BLaER1 (cell line): ENCODE data around the gene CERS4.
"Not testable (repeated sequence)": the region's sequence is repeated elsewhere in the genome, so short reads cannot be mapped to it uniquely, and the experiment has no call there.

Source experiments
- H3K27ac ChIP-seq: shearing (Covaris generic); formaldehyde crosslinking; 2 replicates; pipeline ENCODE4 v1.8.1; 2022
- H3K27me3 ChIP-seq: shearing (Covaris generic); formaldehyde crosslinking; 2 replicates; pipeline ENCODE4 v1.8.1; 2022
- H3K36me3 ChIP-seq: shearing (Covaris generic); formaldehyde crosslinking; 2 replicates; pipeline ENCODE4 v1.8.1; 2022
- H3K4me1 ChIP-seq: shearing (Covaris generic); formaldehyde crosslinking; 2 replicates; pipeline ENCODE4 v1.8.1; 2022
- H3K4me2 ChIP-seq: shearing (Covaris generic); formaldehyde crosslinking; 2 replicates; pipeline ENCODE4 v1.8.1; 2022
- H3K4me3 ChIP-seq: shearing (Covaris generic); formaldehyde crosslinking; 2 replicates; pipeline ENCODE4 v1.8.1; 2022
- H3K9ac ChIP-seq: shearing (Covaris generic); formaldehyde crosslinking; 2 replicates; pipeline ENCODE4 v1.8.1; 2022
- H3K9me3 ChIP-seq: shearing (Covaris generic); formaldehyde crosslinking; 2 replicates; pipeline ENCODE4 v1.8.1; 2022
- H4K20me1 ChIP-seq: shearing (Covaris generic); formaldehyde crosslinking; 2 replicates; pipeline ENCODE4 v1.8.1; 2022
- Cebpa-rat ChIP-seq: shearing (Covaris generic); IDR thresholded peaks from 2 replicates; pipeline ENCODE4 v1.8.1; 2022

CERS4 gene

DNA sequence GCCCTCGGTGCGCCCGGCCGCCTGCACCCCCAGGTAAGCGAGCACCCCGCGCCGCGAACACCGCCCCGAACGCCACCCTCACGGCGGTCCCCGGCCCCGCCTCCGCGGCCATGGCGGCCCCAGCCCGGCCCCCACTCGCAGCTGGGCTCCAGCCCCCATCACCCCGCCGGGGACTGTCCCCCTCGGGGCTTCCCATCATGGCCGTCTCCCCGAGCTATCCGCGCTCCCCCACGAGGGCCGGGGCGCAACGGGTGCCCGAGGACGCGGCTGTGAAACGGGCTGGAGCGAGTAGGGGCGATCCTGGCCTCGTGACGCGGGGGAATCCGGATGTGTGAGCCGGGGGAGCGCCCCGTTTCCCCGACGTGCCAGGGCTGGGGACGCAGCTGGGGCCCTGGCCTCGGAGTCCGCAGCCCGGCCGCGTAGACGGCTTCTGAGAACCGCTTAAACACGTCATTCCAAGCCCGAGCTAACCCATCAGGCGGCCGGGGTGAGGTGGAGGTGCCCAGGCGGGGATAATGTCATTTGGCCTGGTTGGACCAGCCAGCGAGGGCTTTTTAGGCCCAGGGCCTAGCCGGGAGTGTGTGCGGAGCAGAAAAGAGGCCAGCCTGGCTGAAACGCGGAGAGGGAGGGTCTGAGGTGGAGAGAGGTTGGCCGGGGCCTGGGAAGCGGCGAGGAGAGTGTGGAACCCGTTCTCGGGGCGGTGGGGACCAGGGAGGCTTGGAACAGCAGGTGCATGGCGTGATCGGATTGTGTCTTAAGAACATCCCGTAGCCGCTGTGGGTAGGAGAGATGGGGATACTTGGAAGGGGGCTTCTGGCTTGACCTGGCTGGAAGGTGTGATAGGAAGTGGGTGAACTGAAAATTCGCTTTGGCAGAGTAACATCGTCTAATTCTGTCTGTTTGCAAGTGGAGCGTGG, 550 bp downstream of the CERS4 start:
- Histone ChIP-seq H3K4me2 (peak overlapping the region; percentile 93), H3K27ac (peak overlapping the region; percentile 90), H3K4me3 (peak overlapping the region; percentile 87), H3K36me3 (no peaks in the 10 kb centered on the region; the same call in 1 of the 2 replicates), H4K20me1 (peaks cover 48% of the 10 kb centered on the region), H3K4me1 (peaks cover 78% of the 10 kb centered on the region), H3K9ac (peak overlapping the region; percentile 88), H3K9me3 (no peaks in the 10 kb centered on the region), H3K27me3 (no peaks in the 10 kb centered on the region)
- TF ChIP-seq Cebpa-rat, result no peak

DNA sequence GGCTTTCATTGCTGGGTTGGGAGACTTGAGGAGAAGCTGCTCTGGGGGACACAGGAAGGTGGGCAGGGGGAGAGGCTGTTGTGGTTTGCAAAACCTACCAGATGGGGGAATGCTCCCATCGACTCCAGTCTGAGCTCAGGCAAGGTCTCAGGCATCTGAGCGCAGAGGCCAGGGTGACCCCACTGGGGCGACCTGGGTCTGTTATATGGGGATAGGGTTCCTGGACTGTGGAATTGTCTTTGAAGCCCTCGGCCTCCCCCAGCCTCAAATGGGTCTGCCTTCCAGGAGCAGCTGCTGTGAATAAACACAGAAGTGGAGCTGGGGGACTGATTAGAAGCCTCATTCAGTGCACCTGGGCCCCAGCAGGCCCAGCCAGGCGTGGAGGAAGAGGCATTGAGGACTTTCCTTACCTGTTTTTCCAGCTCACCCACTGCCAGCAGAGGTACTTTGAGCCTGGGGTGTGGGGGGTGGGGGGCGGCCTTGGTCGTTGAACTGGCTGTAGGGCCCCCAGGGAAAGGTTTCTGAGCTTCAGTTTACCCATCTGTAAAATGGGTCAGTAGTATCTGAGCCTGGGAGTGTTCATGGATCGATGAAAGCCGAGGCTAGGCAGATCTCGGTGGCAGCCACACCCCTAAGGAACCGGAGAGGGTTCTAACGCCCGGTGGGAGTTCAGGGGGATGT, 1.4 kb downstream of the CERS4 start:
- Histone ChIP-seq H3K4me2 (peak overlapping the region; percentile 93), H4K20me1 (peaks cover 54% of the 10 kb centered on the region)

DNA sequence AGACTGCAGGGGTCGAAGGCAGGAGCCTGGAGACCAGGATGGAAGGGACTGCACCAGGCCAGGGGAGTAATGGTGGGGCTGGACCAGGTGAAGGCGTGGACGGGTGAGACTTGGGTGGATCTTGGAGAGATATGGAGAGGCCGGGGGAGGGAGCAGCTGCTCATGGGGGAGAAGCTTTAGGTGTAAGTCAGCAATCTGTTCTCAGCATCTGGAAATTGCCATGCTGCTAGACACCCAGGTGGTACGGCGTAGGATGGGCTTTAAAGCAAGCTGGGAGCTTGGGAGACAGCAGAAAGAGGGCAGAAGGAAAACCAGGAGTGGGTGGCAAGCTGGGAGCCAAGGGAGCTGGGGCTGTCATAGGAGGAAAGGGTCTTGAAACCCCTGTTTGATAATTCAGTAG, 3.0 kb downstream of the CERS4 start:
- Histone ChIP-seq H3K27me3 (no peaks in the 10 kb centered on the region), H3K9me3 (no peaks in the 10 kb centered on the region), H3K9ac (no peak overlapping the region), H4K20me1 (peaks cover 71% of the 10 kb centered on the region), H3K4me2 (peak overlapping the region; percentile 93), H3K4me3 (no peak overlapping the region), H3K36me3 (peaks cover 3% of the 10 kb centered on the region; the same call in 1 of the 2 replicates), H3K4me1 (peaks cover 80% of the 10 kb centered on the region), H3K27ac (peak overlapping the region; percentile 39; the same call in 1 of the 2 replicates)
- TF ChIP-seq Cebpa-rat, result no peak

More for the DNA sequence above, 1.4 kb downstream of the CERS4 start:
- no peaks in the 10 kb centered on the region for H3K27me3 ChIP-seq
- H3K36me3 ChIP-seq, result no peaks in the 10 kb centered on the region; the same call in 1 of the 2 replicates
- H3K4me1 ChIP-seq, result peaks cover 78% of the 10 kb centered on the region
- H3K9ac ChIP-seq, result peak overlapping the region; percentile 88
- peak overlapping the region; percentile 90 for H3K27ac ChIP-seq
- H3K4me3 ChIP-seq, result peak overlapping the region; percentile 87
- TF ChIP-seq Cebpa-rat, result no peak
- H3K9me3 ChIP-seq, result no peaks in the 10 kb centered on the region

DNA sequence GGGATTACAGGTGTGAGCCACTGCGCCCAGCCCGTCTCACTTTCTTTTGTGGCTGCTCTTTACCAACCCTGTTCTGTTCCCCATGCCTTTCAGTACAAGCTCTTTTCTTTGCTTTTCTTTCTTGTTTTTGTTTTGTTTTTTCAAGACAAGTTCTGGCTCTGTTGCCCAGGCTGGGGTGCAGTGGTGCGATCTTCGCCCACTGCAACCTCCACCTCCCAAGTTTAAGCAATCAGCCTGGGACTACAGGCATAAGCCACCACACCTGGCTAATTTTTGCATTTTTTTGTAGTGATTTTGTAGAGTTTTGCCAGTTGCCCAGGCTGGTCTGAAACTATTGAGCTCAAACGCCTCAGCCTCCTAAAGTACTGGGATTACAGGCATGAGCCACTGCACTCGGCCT, 3.7 kb downstream of the CERS4 start:
- Histone ChIP-seq H3K4me2 (peak overlapping the region; percentile 93), H3K4me3 (no peak overlapping the region), H3K9me3 (no peaks in the 10 kb centered on the region), H3K9ac (no peak overlapping the region), H4K20me1 (peaks cover 77% of the 10 kb centered on the region), H3K27me3 (no peaks in the 10 kb centered on the region), H3K27ac (peak overlapping the region; percentile 58), H3K36me3 (peaks cover 10% of the 10 kb centered on the region; the same call in 1 of the 2 replicates), H3K4me1 (peaks cover 80% of the 10 kb centered on the region)
- no peak for TF ChIP-seq Cebpa-rat

DNA sequence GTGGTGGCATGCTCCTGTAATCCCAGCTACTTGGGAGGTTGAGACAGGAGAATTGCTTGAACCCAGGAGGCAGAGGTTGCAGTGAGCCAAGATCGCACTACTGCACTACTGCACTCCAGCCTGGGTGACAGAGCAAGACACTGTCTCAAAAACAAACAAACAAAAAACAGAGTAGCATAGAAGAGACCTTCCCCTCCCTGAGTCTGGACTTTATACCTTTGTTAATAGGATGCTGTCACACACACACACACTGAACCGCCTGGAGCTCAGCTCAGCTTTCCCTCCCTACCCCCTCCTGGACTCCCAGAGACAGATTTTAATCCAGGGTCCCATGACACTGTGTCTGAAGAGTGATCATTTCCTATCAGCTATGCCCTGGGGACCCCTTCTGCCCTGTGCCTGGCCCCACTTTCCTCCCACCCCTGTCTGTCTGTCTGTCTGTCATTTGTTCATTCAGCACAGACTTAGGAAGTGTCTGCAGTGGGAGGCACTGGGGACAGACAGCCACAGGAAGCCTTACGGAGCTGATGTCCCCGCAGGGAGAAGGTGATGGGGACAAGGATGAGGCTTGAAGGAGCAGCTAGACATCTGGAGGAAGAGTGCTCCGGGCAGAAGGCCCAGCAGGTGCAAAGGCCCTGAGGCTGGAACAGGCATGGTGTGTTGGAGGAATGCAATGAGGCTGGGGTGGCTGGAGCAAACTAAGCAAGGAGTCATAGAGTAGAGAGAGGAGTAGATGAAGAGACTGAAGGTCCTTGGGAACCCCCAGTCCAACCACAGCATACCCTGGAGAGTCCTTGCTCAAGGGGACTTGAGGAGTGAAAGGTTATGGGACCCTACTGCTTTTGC, 4.9 kb downstream of the CERS4 start:
- peaks cover 88% of the 10 kb centered on the region for H4K20me1 ChIP-seq
- H3K9me3 ChIP-seq, result no peaks in the 10 kb centered on the region
- no peaks in the 10 kb centered on the region for H3K27me3 ChIP-seq
- H3K9ac ChIP-seq, result 0 out of 2 replicates have a peak overlapping the region, but pooled peaks have one; percentile 4
- peak overlapping the region; percentile 93 for H3K4me2 ChIP-seq
- peak overlapping the region; percentile 67 for H3K27ac ChIP-seq
- TF ChIP-seq Cebpa-rat, result no peak
- H3K4me3 ChIP-seq, result no peak overlapping the region
- H3K36me3 ChIP-seq, result peaks cover 22% of the 10 kb centered on the region
- H3K4me1 ChIP-seq, result peaks cover 72% of the 10 kb centered on the region

DNA sequence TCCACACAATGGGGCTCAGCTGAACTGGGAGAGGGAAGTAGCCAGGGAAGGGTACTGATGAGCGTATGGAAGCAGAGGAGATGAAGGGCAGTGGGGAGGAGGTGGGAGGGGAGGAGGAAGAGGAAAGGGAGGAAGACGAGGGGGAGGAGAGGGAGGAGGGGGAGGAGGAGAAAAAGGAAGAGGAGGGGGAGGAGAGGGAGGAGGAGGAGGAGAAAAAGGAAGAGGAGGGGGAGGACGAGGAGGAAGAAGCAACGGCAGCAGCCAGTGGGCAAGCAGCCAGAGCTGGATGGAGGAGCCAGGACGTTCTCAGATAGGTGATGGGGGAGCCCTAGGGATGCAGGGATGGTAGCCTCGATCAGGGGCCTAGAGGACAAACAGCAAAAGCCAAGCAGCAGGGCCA, 5.6 kb downstream of the CERS4 start:
- Histone ChIP-seq H3K4me1 (peaks cover 72% of the 10 kb centered on the region), H3K36me3 (peaks cover 22% of the 10 kb centered on the region), H3K9me3 (no peaks in the 10 kb centered on the region), H3K4me2 (peak overlapping the region; percentile 93), H4K20me1 (peaks cover 96% of the 10 kb centered on the region), H3K9ac (no peak overlapping the region), H3K27ac (peak overlapping the region; percentile 67), H3K27me3 (no peaks in the 10 kb centered on the region), H3K4me3 (0 out of 2 replicates have a peak overlapping the region, but pooled peaks have one; percentile 28)
- no peak for TF ChIP-seq Cebpa-rat

DNA sequence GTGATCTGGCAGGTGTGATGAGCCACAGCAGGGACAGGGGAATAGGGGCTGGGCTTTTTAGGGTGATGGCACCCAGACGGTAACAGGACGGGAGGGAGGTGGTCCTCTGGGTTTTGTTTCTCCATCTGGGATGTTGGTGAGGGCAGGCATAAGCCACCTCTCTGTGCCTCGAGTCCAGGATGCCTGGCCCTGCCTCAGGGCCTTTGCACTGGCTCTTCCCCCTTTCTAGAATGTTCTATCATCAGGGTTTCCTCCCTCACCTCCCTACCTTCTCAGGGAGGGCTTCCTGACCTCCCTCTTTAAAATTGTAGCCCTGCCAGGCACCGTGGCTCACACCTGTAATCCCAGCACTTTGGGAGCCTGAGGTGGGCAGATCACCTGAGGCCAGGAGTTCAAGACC, 6.6 kb downstream of the CERS4 start:
- H3K27ac ChIP-seq, result peak overlapping the region; percentile 67
- H3K9ac ChIP-seq, result peak overlapping the region; percentile 45; the same call in 1 of the 2 replicates
- H4K20me1 ChIP-seq, result peaks cover 97% of the 10 kb centered on the region
- no peak for TF ChIP-seq Cebpa-rat
- peaks cover 64% of the 10 kb centered on the region for H3K4me1 ChIP-seq
- no peaks in the 10 kb centered on the region for H3K9me3 ChIP-seq
- H3K4me3 ChIP-seq, result no peak overlapping the region
- no peaks in the 10 kb centered on the region for H3K27me3 ChIP-seq
- H3K36me3 ChIP-seq, result peaks cover 29% of the 10 kb centered on the region
- H3K4me2 ChIP-seq, result peak overlapping the region; percentile 93

DNA sequence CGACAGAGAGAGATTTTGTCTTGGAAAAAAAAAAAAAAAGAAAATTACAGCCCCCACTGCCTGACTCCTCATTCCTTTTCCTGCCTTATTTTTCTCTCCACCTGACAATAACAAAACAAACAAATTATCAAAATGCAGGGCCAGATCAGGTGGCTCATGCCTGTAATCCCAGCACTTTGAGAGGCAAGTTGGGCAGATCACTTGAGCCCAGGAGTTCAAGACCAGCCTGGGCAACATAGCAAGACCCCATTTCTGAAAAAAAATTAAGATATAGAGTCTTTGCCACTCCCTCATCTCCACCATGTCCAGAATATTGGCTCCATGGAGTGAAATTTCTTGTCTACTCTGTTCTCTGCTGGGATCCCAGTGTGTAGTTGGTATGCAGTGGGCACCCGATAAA, 7.2 kb downstream of the CERS4 start:
- Histone ChIP-seq H3K9me3 (no peaks in the 10 kb centered on the region), H3K4me2 (no peak overlapping the region), H3K27me3 (no peaks in the 10 kb centered on the region), H3K9ac (no peak overlapping the region), H4K20me1 (peaks cover 97% of the 10 kb centered on the region), H3K27ac (no peak overlapping the region), H3K4me3 (no peak overlapping the region), H3K36me3 (peaks cover 29% of the 10 kb centered on the region), H3K4me1 (peaks cover 58% of the 10 kb centered on the region)
- TF ChIP-seq Cebpa-rat, result no peak

DNA sequence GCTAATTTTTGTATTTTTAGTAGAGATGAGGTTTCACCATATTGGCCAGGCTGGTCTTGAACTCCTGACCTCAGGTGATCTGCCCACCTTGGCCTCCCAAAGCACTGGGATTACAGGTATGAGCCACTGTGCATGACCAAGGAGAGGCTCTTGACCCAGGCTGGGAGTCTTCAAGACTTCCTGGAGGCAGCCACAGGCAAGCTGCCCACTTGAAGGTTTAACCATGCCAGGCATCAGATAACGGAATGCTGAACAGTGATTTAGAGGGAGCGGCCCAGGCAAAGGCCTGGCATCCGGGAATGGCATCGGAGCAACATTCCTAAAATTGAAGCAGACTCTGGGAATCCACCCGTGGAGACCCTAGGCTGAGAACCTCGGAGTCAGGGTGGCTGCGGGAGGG, 9.0 kb downstream of the CERS4 start:
- Histone ChIP-seq H3K4me1 (peaks cover 40% of the 10 kb centered on the region), H3K36me3 (peaks cover 34% of the 10 kb centered on the region), H4K20me1 (peaks cover 91% of the 10 kb centered on the region)
- not testable (repeated sequence) for H3K9ac ChIP-seq, H3K9me3 ChIP-seq, H3K4me2 ChIP-seq, H3K4me3 ChIP-seq, H3K27ac ChIP-seq, H3K27me3 ChIP-seq
